Immature natural killer cell (primary cell): ENCODE measurements around the gene CST9. TPM values are rescaled to one million over a fixed set of nuclear protein-coding genes. Genes with fewer than 3 reads are reported as not detected.

Experiments
- DNase-seq, 3 donors: peaks; one replicate each; pipeline ENCODE4 v3.0.0; 2022; ENCODE audit warnings: mixed read lengths in 1 of 3
- H3K27ac Mint-ChIP-seq, 6 donors: one replicate each; pipeline ENCODE4 v1.8.0; 2020; ENCODE audit warnings: mixed read lengths in 6 of 6, mild to moderate bottlenecking in 5 of 6, inconsistent platforms in 4 of 6, moderate library complexity in 3 of 6
- H3K27me3 Mint-ChIP-seq, 3 donors: one replicate each; pipeline ENCODE4 v1.8.0; 2020 to 2021; ENCODE audit warnings: low read depth in 3 of 3, mild to moderate bottlenecking in 3 of 3, mixed read lengths in 3 of 3, moderate library complexity in 3 of 3, inconsistent platforms in 1 of 3
- H3K36me3 Mint-ChIP-seq, 3 donors: one replicate each; pipeline ENCODE4 v1.8.0; 2020; ENCODE audit warnings: mixed read lengths in 3 of 3, inconsistent platforms in 2 of 3, mild to moderate bottlenecking in 2 of 3
- H3K4me1 Mint-ChIP-seq, 2 donors: one replicate each; pipeline ENCODE4 v1.8.0; 2020; ENCODE audit warnings: inconsistent platforms in 2 of 2, mild to moderate bottlenecking in 2 of 2, mixed read lengths in 2 of 2, moderate library complexity in 1 of 2
- H3K4me3 Mint-ChIP-seq, 5 donors: one replicate each; pipeline ENCODE4 v1.8.0; 2020; ENCODE audit warnings: mild to moderate bottlenecking in 5 of 5, mixed read lengths in 5 of 5, inconsistent platforms in 3 of 5, moderate library complexity in 3 of 5
- H3K9me3 Mint-ChIP-seq, 6 donors: one replicate each; pipeline ENCODE4 v1.8.0; 2020; ENCODE audit warnings: mild to moderate bottlenecking in 6 of 6, mixed read lengths in 6 of 6, inconsistent platforms in 4 of 6, moderate library complexity in 3 of 6
- polyA plus RNA-seq, 3 donors: library from polyadenylated mRNA; unstranded; fragments of 300-500 nt; fragmentation: Illumina TruSeq; gene quantifications; one replicate each; pipeline ENCODE4 v1.2.3, GENCODE V29; 2021

CST9 gene
- polyA plus RNA-seq = not detected

DNA sequence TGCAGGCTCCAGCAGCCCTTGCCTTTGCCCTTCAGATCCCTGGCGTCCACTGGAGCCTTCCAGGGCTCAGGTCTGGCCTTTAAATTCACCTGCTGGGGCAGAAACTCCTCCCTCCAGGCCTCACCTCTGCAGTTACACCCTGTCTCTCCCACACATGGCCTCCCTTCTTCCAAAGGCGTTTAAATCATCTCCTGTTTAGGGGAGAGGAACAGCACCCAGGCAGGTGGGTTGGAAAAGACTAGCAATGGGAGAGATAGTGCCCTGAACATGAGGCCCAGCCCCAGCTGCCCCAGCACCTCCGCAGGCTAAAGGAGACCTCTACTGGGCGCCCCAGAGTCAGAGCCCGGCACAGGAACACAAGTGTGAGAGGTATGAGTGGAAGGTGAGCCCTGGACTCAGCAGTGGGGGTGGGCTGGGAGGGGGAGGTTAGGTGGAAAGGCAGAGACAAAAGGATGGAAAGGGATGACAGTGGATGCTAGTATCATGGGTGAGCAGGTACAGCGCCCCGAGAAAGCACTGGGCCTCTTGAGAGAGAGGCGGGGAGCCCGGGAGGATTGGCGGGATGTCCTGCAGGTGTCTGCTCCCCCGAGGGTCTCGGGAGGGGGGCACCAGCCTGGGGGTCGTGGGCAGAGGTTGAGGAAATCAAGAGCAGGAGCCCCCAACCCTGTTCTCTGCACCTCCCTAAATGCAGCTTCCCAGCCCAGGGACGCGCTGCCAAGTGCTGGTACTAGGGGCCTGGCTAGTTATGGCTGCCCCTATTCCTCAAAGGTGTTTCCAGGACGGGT is at the start of gene CST9:
Gene CST9, minus strand, starts transcription at position 51 of the 785 bp plus-strand sequence. CDS start 53 bp downstream, outside the sequence.
- peaks cover 2 to 5% (median 4%) of the 10 kb centered on the region in 3 donors for H3K27me3 Mint-ChIP-seq
- no peaks in the 10 kb centered on the region for H3K36me3 Mint-ChIP-seq
- DNase-seq = no peak
- peaks cover 6 to 8% of the 10 kb centered on the region in 2 donors for H3K4me1 Mint-ChIP-seq
- H3K27ac Mint-ChIP-seq = peak within 1 kb of the TSS in 2 of 6 donors; percentile 55 to 84
- no peaks in the 10 kb centered on the region for H3K9me3 Mint-ChIP-seq
- peak within 1 kb of the TSS in 2 of 5 donors; percentile 25 to 60 for H3K4me3 Mint-ChIP-seq

GRCh38 chr20:23654717-23655116 is 49.0 kb upstream of the CST9 start:
- no peak overlapping the region for H3K4me3 Mint-ChIP-seq
- H3K4me1 Mint-ChIP-seq = no peaks in the 10 kb centered on the region
- H3K27ac Mint-ChIP-seq = no peak overlapping the region
- peaks cover 0 to 5% (median 0%) of the 10 kb centered on the region in 6 donors for H3K9me3 Mint-ChIP-seq
- H3K36me3 Mint-ChIP-seq = no peaks in the 10 kb centered on the region
- no peak for DNase-seq
- peaks cover 4 to 10% (median 5%) of the 10 kb centered on the region in 3 donors for H3K27me3 Mint-ChIP-seq

DNA sequence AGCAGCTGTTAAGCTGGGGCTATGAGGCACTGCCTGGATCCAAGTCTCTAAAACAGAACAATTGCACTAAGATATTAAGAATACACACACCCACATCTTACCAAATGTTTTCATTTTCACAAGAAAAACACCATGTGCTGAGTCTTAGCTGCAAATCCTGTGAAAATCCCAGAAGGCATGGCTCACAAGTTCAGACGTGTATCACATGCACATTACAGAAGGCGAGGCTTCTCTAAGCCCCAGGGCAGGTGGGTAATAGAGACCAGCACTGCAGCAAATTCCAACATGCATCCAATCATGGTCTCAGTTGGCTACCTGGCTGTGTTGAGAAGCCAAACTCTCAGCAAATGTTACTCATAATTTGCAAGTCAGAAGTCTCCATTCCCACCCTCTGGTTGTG is 48.3 kb upstream of the CST9 start:
- no peaks in the 10 kb centered on the region for H3K4me1 Mint-ChIP-seq
- H3K9me3 Mint-ChIP-seq = peaks cover 0 to 5% (median 0%) of the 10 kb centered on the region in 6 donors
- H3K27ac Mint-ChIP-seq = no peak overlapping the region
- peaks cover 4 to 10% (median 5%) of the 10 kb centered on the region in 3 donors for H3K27me3 Mint-ChIP-seq
- H3K36me3 Mint-ChIP-seq = no peaks in the 10 kb centered on the region
- no peak for DNase-seq
- no peak overlapping the region for H3K4me3 Mint-ChIP-seq

DNA sequence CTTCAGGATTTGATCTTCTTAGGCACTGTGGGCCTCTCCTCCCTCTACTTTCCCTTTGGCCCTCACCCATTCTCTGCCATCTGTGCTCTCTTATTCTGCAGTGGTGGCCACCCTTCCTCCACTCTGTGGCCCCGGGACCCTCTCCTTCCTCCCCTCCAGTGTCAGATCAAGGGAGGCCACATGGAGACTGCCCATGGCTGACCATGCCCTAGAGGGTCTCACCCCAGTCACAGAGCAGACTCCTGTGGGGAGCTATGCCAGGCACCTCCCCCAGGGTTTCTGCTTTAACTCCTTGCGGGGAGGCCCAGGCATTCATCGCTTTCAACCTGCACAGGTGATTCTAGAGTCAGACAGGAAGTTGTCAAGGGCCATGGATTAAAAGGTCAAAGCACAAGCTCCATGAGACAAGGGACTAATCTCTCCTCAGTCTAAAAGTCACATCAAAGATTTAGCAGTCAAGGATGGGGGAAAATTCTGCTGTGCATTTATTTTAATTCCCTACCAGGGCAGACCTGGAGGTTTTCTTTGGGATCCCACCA is 47.8 kb upstream of the CST9 start:
- Mint-ChIP-seq H3K4me3 (no peak overlapping the region), H3K27me3 (peaks cover 4 to 10% (median 5%) of the 10 kb centered on the region in 3 donors), H3K36me3 (no peaks in the 10 kb centered on the region), H3K4me1 (no peaks in the 10 kb centered on the region), H3K9me3 (peaks cover 0 to 5% (median 0%) of the 10 kb centered on the region in 6 donors), H3K27ac (no peak overlapping the region)
- no peak for DNase-seq

DNA sequence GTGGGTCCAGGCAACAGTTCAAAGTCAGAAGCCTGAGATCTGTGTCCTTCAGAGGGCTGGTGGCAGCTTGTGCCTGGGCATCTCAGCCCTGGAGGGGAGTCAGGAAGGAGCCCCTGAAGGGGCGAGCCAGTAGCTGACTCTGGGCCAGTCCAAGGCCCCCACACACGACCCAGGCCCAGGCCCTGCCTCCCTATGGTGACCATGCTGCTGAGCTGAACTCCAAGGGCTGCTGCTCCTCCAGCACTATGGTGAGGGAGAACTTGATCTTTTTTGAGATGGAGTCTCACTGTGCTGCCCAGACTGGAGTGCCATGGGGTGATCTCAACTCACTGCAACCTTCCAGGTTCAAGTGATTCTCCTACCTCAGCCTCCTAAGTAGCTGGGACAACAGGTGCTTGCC is 47.2 kb upstream of the CST9 start:
- H3K27me3 Mint-ChIP-seq = peaks cover 4 to 8% (median 5%) of the 10 kb centered on the region in 3 donors
- H3K4me3 Mint-ChIP-seq = no peak overlapping the region
- peaks cover 0 to 5% (median 0%) of the 10 kb centered on the region in 6 donors for H3K9me3 Mint-ChIP-seq
- no peaks in the 10 kb centered on the region for H3K4me1 Mint-ChIP-seq
- no peak for DNase-seq
- H3K36me3 Mint-ChIP-seq = no peaks in the 10 kb centered on the region
- no peak overlapping the region for H3K27ac Mint-ChIP-seq

DNA sequence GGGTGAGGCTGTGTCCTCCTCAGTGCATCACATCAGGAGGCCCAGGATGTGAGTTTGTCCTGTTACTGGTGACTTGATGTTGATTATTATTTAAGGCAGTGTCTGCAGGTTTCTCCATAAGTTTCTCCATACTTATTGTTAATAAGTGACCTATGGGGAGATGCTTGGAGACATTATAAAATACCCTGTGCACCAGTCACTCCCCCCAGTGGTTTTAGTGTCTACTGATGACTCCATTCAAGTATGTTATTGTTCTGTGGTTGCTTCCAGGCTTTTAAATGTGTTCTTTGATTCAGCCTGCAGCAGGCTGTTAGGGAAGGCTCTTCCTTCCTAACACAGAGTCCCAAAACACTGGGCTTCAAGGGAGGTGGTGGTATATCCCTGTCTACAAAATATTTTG is 46.7 kb upstream of the CST9 start:
- Mint-ChIP-seq H3K27ac (no peak overlapping the region), H3K9me3 (peaks cover 0 to 5% (median 0%) of the 10 kb centered on the region in 6 donors), H3K4me3 (no peak overlapping the region), H3K4me1 (no peaks in the 10 kb centered on the region), H3K27me3 (peaks cover 4 to 8% (median 5%) of the 10 kb centered on the region in 3 donors), H3K36me3 (no peaks in the 10 kb centered on the region)
- DNase-seq = no peak

- no peaks in the 10 kb centered on the region for H3K36me3 Mint-ChIP-seq
- no peaks in the 10 kb centered on the region for H3K4me1 Mint-ChIP-seq
- no peak overlapping the region for H3K27ac Mint-ChIP-seq
- H3K4me3 Mint-ChIP-seq = no peak overlapping the region
- peaks cover 4 to 5% (median 4%) of the 10 kb centered on the region in 3 donors for H3K27me3 Mint-ChIP-seq
- no peak for DNase-seq
- H3K9me3 Mint-ChIP-seq = peaks cover 0 to 5% (median 0%) of the 10 kb centered on the region in 6 donors
These were observed 45.4 kb upstream of the CST9 start for GRCh38 chr20:23651117-23651516.

DNA sequence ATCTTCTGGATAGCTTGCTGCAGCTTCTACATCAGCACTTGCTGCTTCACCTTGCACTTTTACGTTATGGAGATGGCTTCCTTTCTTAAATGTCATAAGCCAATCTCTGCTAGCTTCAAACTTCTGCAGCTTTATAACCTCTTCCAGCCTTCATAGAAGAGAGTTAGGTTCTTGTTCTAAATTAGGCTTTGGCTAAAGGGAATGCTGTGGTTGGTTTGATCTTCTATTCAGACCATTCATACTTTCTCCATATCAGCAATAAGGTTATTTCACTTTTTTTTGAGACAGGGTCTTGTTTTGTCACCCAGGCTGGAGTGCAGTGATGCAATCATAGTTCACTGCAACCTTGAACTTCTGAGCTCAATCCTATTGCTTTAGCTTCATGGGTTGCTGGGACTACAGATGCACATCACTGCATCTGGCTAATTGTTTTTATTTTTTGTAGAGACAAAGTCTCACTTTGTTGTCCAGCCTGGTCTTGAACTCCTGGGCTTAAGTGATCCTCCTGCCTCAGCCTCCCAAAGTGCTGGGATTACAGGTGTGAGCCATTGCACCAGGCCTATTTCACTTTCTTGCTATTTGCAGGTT is 44.2 kb upstream of the CST9 start:
- Mint-ChIP-seq H3K9me3 (peaks cover 0 to 5% (median 0%) of the 10 kb centered on the region in 6 donors), H3K4me1 (no peaks in the 10 kb centered on the region), H3K4me3 (no peak overlapping the region), H3K36me3 (no peaks in the 10 kb centered on the region), H3K27ac (no peak overlapping the region), H3K27me3 (peaks cover 4 to 6% (median 4%) of the 10 kb centered on the region in 3 donors)
- no peak for DNase-seq

- no peaks in the 10 kb centered on the region for H3K36me3 Mint-ChIP-seq
- no peak overlapping the region for H3K27ac Mint-ChIP-seq
- peaks cover 4% of the 10 kb centered on the region in 3 donors for H3K27me3 Mint-ChIP-seq
- H3K4me1 Mint-ChIP-seq = no peaks in the 10 kb centered on the region
- no peak for DNase-seq
- peaks cover 0 to 5% (median 0%) of the 10 kb centered on the region in 6 donors for H3K9me3 Mint-ChIP-seq
- H3K4me3 Mint-ChIP-seq = no peak overlapping the region
These were observed 43.5 kb upstream of the CST9 start for GRCh38 chr20:23649242-23649641.

DNA sequence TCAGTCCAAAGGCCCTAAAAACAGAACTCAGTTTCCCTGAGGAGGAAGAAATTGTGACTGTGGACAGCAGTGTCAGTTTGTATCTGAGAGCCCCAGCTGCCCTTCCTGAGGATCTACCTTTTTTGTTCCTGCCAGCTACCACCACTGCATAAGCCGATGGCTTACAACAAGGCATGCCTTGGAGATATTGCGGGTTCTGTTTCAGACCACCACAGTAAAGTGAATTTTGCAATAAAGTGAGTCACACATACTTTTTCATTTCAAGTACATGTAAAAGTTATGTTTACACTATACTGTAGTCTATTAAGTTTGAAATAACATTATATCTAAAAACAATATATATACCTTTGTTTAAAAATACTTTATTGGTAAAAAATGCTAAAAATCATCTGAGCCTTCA is 41.6 kb upstream of the CST9 start:
- Mint-ChIP-seq H3K27ac (no peak overlapping the region), H3K27me3 (peaks cover 0 to 4% (median 4%) of the 10 kb centered on the region in 3 donors), H3K9me3 (no peaks in the 10 kb centered on the region), H3K36me3 (no peaks in the 10 kb centered on the region), H3K4me3 (no peak overlapping the region), H3K4me1 (no peaks in the 10 kb centered on the region)
- DNase-seq = no peak

- Mint-ChIP-seq H3K27me3 (peaks cover 0 to 4% (median 4%) of the 10 kb centered on the region in 3 donors), H3K27ac (no peak overlapping the region), H3K36me3 (no peaks in the 10 kb centered on the region), H3K4me1 (no peaks in the 10 kb centered on the region), H3K4me3 (no peak overlapping the region), H3K9me3 (no peaks in the 10 kb centered on the region)
- DNase-seq = no peak
These were observed 40.6 kb upstream of the CST9 start for GRCh38 chr20:23646106-23646873.

DNA sequence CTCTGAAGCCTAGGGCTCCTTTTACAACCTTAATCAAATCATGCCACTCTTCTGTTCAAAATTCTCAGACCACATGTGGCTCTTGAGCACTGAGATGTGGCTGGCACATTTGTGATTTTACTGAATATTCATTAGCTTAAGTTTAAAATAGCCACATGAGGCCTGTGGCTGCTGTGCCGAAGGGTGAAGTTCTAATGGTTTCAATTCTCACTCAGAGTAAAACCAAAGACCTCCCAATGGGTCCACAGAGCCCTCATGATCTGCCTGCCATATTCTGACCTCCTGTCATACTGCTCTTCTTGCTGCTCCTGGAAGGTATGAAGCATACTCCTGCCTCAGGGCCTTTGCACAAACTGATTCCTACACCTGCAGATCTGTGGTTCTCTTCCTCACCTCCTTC is 39.9 kb upstream of the CST9 start:
- Mint-ChIP-seq H3K27ac (no peak overlapping the region), H3K27me3 (peaks cover 0 to 4% (median 4%) of the 10 kb centered on the region in 3 donors), H3K4me1 (no peaks in the 10 kb centered on the region), H3K36me3 (no peaks in the 10 kb centered on the region), H3K4me3 (no peak overlapping the region), H3K9me3 (no peaks in the 10 kb centered on the region)
- no peak for DNase-seq

- no peak for DNase-seq
- no peak overlapping the region for H3K27ac Mint-ChIP-seq
- H3K27me3 Mint-ChIP-seq = peaks cover 0 to 9% (median 4%) of the 10 kb centered on the region in 3 donors
- H3K4me1 Mint-ChIP-seq = no peaks in the 10 kb centered on the region
- H3K9me3 Mint-ChIP-seq = no peaks in the 10 kb centered on the region
- H3K36me3 Mint-ChIP-seq = no peaks in the 10 kb centered on the region
- H3K4me3 Mint-ChIP-seq = no peak overlapping the region
These were observed 38.4 kb upstream of the CST9 start for GRCh38 chr20:23644164-23644563.

- no peak for DNase-seq
- Mint-ChIP-seq H3K4me3 (no peak overlapping the region), H3K9me3 (no peaks in the 10 kb centered on the region), H3K36me3 (no peaks in the 10 kb centered on the region), H3K4me1 (no peaks in the 10 kb centered on the region), H3K27me3 (peaks cover 0 to 9% (median 4%) of the 10 kb centered on the region in 3 donors), H3K27ac (no peak overlapping the region)
These were observed 37.9 kb upstream of the CST9 start for GRCh38 chr20:23643659-23644058.
